B cell (primary cell): ENCODE measurements around the gene ERLEC1. TPM values are rescaled to one million over a fixed set of nuclear protein-coding genes. Genes with fewer than 3 reads are reported as not detected.
"Not testable (repeated sequence)": the region's sequence is repeated elsewhere in the genome, so short reads cannot be mapped to it uniquely, and the experiment has no call there.

Source experiments
- ATAC-seq: fragments of 200-7000 bp; cut with Tn5 transposase; one replicate; pipeline ENCODE4 v1.10.0; 2021; ENCODE audit warnings: low read depth, mild to moderate bottlenecking, moderate number of reproducible peaks, moderate library complexity
- CTCF ChIA-PET: fragments of 350-600 bp; sonication (Branson Sonifier 250); formaldehyde crosslinking; loops from one replicate; lab custom pipeline; 2021; ENCODE audit warnings: antibody characterized with exemption, inconsistent platforms; lab: Charles Lee
- POLR2A ChIA-PET: fragments of 350-600 bp; sonication (Branson Sonifier 250); formaldehyde crosslinking; loops from one replicate; lab custom pipeline; 2021; ENCODE audit warnings: antibody characterized with exemption; lab: Charles Lee
- DNase-seq: peaks from one replicate; pipeline ENCODE4 v3.0.0; 2013
- H2AFZ ChIP-seq: 2 replicates; pipeline ENCODE4 v1.6.1; 2012; ENCODE audit warnings: mild to moderate bottlenecking, low read depth, low read length; ENCODE audit not compliant: insufficient read depth, poor library complexity, severe bottlenecking
- H3K27ac ChIP-seq, 2 donors: 1 replicate in 1 of 2; 2 replicates in 1 of 2; pipeline ENCODE4 v1.5.1; 2012 to 2013; ENCODE audit warnings: low read length in 2 of 2, mild to moderate bottlenecking in 2 of 2, moderate library complexity in 1 of 2
- H3K27me3 ChIP-seq, 4 experiments: fragments of 200-600 bp in 1 of 4; sonication (generic) in 1 of 4; replicated peaks in 1 of 4; 1 replicate in 2 of 4; 2 replicates in 2 of 4; pipeline versions ENCODE4 v1.6.1 to v1.7.0; 2013 to 2016; ENCODE audit warnings: low read length in 3 of 4, mild to moderate bottlenecking in 2 of 4, mixed read lengths in 1 of 4, moderate library complexity in 1 of 4; ENCODE audit not compliant: insufficient read depth in 4 of 4, control insufficient read depth in 3 of 4; ENCODE audit errors: control extremely low read depth in 1 of 4
- H3K36me3 ChIP-seq, 2 experiments: replicated peaks in 1 of 2; 1 replicate in 1 of 2; 2 replicates in 1 of 2; pipeline versions ENCODE4 v1.6.1 to v1.7.1; 2013; ENCODE audit warnings: low read length in 1 of 2; ENCODE audit not compliant: insufficient read depth in 2 of 2, control insufficient read depth in 1 of 2; ENCODE audit errors: control extremely low read depth in 1 of 2, extremely low read depth in 1 of 2
- H3K4me1 ChIP-seq, 2 donors: fragments of 200-600 bp in 1 of 2; sonication (generic) in 1 of 2; 1 replicate in 1 of 2; 2 replicates in 1 of 2; pipeline versions ENCODE4 v1.5.1 to v1.6.1; 2013 to 2017; ENCODE audit warnings: low read length in 2 of 2; ENCODE audit not compliant: control insufficient read depth in 2 of 2, insufficient read depth in 2 of 2
- H3K4me2 ChIP-seq: replicated peaks from 2 replicates; pipeline ENCODE3; 2012; ENCODE audit warnings: mild to moderate bottlenecking, low read depth, low read length; ENCODE audit not compliant: poor library complexity, severe bottlenecking
- H3K4me3 ChIP-seq, 5 experiments: fragments of 200-600 bp in 1 of 5; sonication (generic) in 1 of 5; 1 replicate in 3 of 5; 2 replicates in 2 of 5; pipeline versions ENCODE4 v1.5.1 to v1.7.0; 2011 to 2016; ENCODE audit warnings: low read length in 4 of 5, mild to moderate bottlenecking in 4 of 5, low read depth in 2 of 5, control low read depth in 1 of 5, moderate library complexity in 1 of 5; ENCODE audit not compliant: insufficient read depth in 1 of 5; ENCODE audit errors: control extremely low read depth in 1 of 5, extremely low read depth in 1 of 5
- H3K79me2 ChIP-seq: fragments of 200-600 bp; sonication (generic); one replicate; pipeline ENCODE4 v1.6.0; 2016; ENCODE audit warnings: low read length; ENCODE audit not compliant: control insufficient read depth, insufficient read depth
- H3K9ac ChIP-seq: fragments of 200-600 bp; sonication (generic); 2 replicates; pipeline ENCODE4 v1.6.1; 2017; ENCODE audit warnings: mild to moderate bottlenecking, low read length, moderate library complexity
- H3K9me3 ChIP-seq, 3 donors: one replicate each; pipeline versions ENCODE4 v1.6.1 to v1.7.1; 2013; ENCODE audit warnings: low read length in 2 of 3; ENCODE audit not compliant: control insufficient read depth in 2 of 3, insufficient read depth in 1 of 3; ENCODE audit errors: control extremely low read depth in 1 of 3
- H4K20me1 ChIP-seq: 2 replicates; pipeline ENCODE4 v1.6.0; 2012; ENCODE audit warnings: mild to moderate bottlenecking, low read length; ENCODE audit not compliant: insufficient read depth, control insufficient read depth, poor library complexity, severe bottlenecking
- H3K27ac Mint-ChIP-seq: one replicate; pipeline ENCODE4 v1.8.0; 2021; ENCODE audit warnings: mixed read lengths
- H3K27me3 Mint-ChIP-seq: one replicate; pipeline ENCODE4 v1.8.0; 2021; ENCODE audit warnings: mixed read lengths
- H3K4me1 Mint-ChIP-seq: one replicate; pipeline ENCODE4 v1.8.0; 2021; ENCODE audit warnings: mixed read lengths
- H3K4me3 Mint-ChIP-seq: one replicate; pipeline ENCODE4 v1.8.0; 2021; ENCODE audit warnings: mixed read lengths
- H3K9me3 Mint-ChIP-seq: one replicate; pipeline ENCODE4 v1.8.0; 2022; ENCODE audit warnings: mixed read lengths; ENCODE audit not compliant: insufficient read depth
- CTCF ChIP-seq: fragments of 200-600 bp; IDR thresholded peaks from one replicate; pipeline ENCODE4 v1.8.0; 2022; ENCODE audit warnings: antibody characterized with exemption, mild to moderate bottlenecking
- EZH2 ChIP-seq: IDR thresholded peaks from 2 replicates; pipeline ENCODE4 v1.6.1; 2012; ENCODE audit warnings: borderline replicate concordance, low read depth, mild to moderate bottlenecking, moderate library complexity, low read length; ENCODE audit not compliant: insufficient read depth, poor library complexity, severe bottlenecking
- WGBS: methylation state at CpG from one replicate; pipeline ENCODE4 v1.1.5; 2013; ENCODE audit warnings: missing lambda C conversion rate; ENCODE audit not compliant: insufficient coverage; 5-methylcytosine and 5-hydroxymethylcytosine counted together
- intact Hi-C: fragments of 100-400 bp; cut with micrococcal nuclease; formaldehyde crosslinking; loops from one replicate; pipeline ENCODE4 v1.10.0; 2022
- polyA plus RNA-seq: library from polyadenylated mRNA; depleted of rRNA; stranded (reverse); fragments of >200 nt; gene quantifications from 2 replicates; pipeline ENCODE4 v1.2.3, GENCODE V29; 2012
- total RNA-seq, 2 donors: library from RNA; stranded (reverse); fragments of 120-200 nt in 1 of 2; gene quantifications; 1 replicate in 1 of 2; 2 replicates in 1 of 2; pipeline versions ENCODE4 v1.2.3 to v1.2.4, GENCODE V29; 2013 to 2022

ERLEC1 gene
- total and polyA plus RNA-seq, 2 donors (not counting 1 experiment from before 2014, with no cell fraction given): 20.4 to 22.9 TPM

GRCh38 chr2:53820711-53821110 is 33.9 kb downstream of the ERLEC1 start:
- Histone ChIP-seq H4K20me1 (no peaks in the 10 kb centered on the region), H2AFZ (no peak overlapping the region), H3K4me2 (no peak overlapping the region), H3K4me1 (no peaks in the 10 kb centered on the region), H3K27me3 (no peaks in the 10 kb centered on the region), H3K9ac (no peak overlapping the region), H3K27ac (no peak overlapping the region), H3K4me3 (no peak overlapping the region), H3K79me2 (no peaks in the 10 kb centered on the region), H3K9me3 (no peaks in the 10 kb centered on the region), H3K36me3 (peaks cover 5 to 27% of the 10 kb centered on the region in 2 experiments)
- TF ChIP-seq EZH2 (no peak), CTCF (no peak)
- no peak for ATAC-seq
- H3K27ac Mint-ChIP-seq: no peak overlapping the region
- H3K9me3 Mint-ChIP-seq: no peaks in the 10 kb centered on the region
- intact Hi-C loops: no loop called here
- no peak for DNase-seq
- POLR2A ChIA-PET: interaction anchor here (0.6 kb wide), 1 partner anchor 272 kb away, joined by 3 read pairs; no protein-coding TSS in a partner anchor
- CTCF ChIA-PET: no interaction called here
- no peaks in the 10 kb centered on the region for H3K27me3 Mint-ChIP-seq
- no CpG with 5 or more reads among the region's 4 CpGs for WGBS
- no peaks in the 10 kb centered on the region for H3K4me1 Mint-ChIP-seq
- H3K4me3 Mint-ChIP-seq: no peak overlapping the region

- intact Hi-C loops: no loop called here
- DNase-seq (no peak), ATAC-seq (no peak)
- Histone ChIP-seq H3K9me3 (no peaks in the 10 kb centered on the region), H3K9ac (no peak overlapping the region), H3K4me3 (no peak overlapping the region), H3K36me3 (peaks cover 5 to 17% of the 10 kb centered on the region in 2 experiments), H2AFZ (no peak overlapping the region), H4K20me1 (no peaks in the 10 kb centered on the region), H3K4me2 (no peak overlapping the region), H3K4me1 (no peaks in the 10 kb centered on the region), H3K79me2 (no peaks in the 10 kb centered on the region), H3K27me3 (no peaks in the 10 kb centered on the region), H3K27ac (no peak overlapping the region)
- WGBS: 78% methylated on average over 4 of the region's 6 CpGs
- Mint-ChIP-seq H3K27ac (no peak overlapping the region), H3K4me3 (no peak overlapping the region), H3K9me3 (no peaks in the 10 kb centered on the region), H3K27me3 (no peaks in the 10 kb centered on the region), H3K4me1 (no peaks in the 10 kb centered on the region)
- ChIA-PET POLR2A (no interaction called here), CTCF (no interaction called here)
- TF ChIP-seq CTCF (no peak), EZH2 (no peak)
These were observed 35.0 kb downstream of the ERLEC1 start for GRCh38 chr2:53821810-53822209.

- POLR2A ChIA-PET, H3K79me2 ChIP-seq, H3K27me3 Mint-ChIP-seq, ATAC-seq, H3K27ac ChIP-seq, H3K4me1 Mint-ChIP-seq, H3K4me3 ChIP-seq, H3K9ac ChIP-seq, H3K36me3 ChIP-seq, H3K4me2 ChIP-seq, H3K4me1 ChIP-seq, H3K9me3 ChIP-seq, H3K4me3 Mint-ChIP-seq, DNase-seq, H2AFZ ChIP-seq, H4K20me1 ChIP-seq, intact Hi-C loops, CTCF ChIA-PET, H3K27ac Mint-ChIP-seq, H3K9me3 Mint-ChIP-seq, H3K27me3 ChIP-seq: not testable (repeated sequence)
- 87% methylated on average over 6 of the region's 9 CpGs for WGBS
These were observed 36.8 kb downstream of the ERLEC1 start for GRCh38 chr2:53823639-53824038.
